ENCODE measurements around the gene ASB6.

ASB6 gene

GRCh38 chr9:129624947-129625346, 17.0 kb downstream of the ASB6 start:
- peak; percentile 49 for ATAC-seq
- no peak for DNase-seq

DNA sequence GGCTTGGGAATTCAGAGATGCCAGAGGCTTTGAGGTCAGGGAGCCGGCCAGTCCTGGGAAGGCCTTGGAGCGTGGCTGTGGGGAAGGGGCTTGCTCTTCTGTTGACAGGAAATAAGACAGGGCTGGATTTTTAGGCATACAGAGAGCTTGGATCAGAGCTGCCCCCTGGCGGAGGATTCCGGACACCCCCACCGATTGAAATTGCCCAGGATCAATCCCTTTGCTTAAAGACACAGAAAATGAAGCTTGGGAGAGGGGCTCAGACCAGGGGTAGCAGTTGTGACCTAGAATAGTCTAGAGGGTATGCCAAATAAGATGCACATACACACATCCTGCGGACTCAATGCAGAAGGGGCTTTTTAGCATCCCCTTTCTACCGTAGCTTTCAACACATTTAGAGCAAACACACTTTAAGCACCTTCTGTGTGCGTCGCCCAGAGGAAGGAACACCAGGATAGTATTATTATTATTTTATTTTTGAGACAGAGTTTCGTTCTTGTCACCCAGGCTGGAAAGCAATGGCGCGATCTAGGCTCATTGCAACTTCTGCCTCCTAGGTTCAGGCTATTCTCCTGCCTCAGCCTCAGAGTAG, 17.7 kb downstream of the ASB6 start:
- ATAC-seq (no peak), DNase-seq (peak; percentile 84)

DNA sequence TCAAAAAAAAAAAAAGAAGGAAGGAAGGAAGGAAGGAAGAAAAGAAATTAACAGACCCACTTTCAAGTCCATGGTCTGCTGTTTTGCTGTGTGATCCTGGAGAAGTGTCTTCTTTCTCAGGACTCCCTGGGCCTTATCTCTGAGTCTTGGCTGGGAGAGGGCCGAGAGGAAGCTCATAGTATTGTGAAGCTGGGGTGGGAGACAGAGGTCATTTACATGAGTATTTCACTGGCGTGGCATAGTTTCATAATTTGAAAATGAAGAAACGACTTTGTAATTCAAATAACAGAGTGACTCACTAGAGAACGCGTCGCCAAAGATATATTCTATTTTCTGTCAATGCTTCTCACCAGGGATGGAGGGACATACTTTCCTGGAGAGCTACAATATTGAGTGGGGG, 18.6 kb downstream of the ASB6 start:
- no peak for ATAC-seq
- DNase-seq: no peak

DNA sequence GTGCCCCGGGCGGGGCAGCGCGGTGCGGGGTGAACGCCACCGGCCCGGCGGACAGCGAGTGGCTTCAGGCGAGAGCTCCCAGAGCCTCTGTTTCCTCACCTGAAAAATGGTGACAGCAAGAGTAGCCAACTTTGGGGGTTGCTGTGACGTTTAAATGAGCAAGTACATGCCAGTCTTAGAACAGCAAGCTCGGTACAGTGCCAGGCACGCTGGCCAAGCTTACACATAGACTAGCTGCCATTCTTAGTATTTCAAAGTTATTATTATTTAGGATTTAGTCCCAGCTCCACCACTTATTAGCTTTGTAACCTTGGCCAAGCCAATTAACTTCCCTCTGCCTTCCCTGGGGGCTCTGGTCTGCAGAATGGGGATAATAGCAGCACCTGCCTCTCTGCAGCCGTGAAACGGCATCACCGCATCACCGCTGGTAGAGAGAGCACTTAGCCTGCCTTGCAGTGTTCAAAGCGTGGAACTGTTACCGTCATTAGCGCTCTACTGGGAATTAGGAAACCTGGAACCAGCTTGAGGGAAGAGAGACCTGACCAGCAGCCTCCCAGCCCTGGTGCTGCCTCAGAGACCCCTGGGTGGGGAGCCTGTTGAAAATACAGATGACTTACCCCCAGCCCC, 21.2 kb downstream of the ASB6 start, which contains the start of gene C9orf50:
TSS of gene C9orf50 (minus strand) at position 433 of the 627 bp plus-strand sequence. CDS start 527 bp downstream, outside the sequence.
- DNase-seq: no peak
- ATAC-seq: no peak

- ATAC-seq: no peak
Observed at GRCh38 chr9:129619787-129620668, 21.9 kb downstream of the ASB6 start.

GRCh38 chr9:129617167-129617566, 24.8 kb downstream of the ASB6 start:
- DNase-seq (peak; percentile 27), ATAC-seq (no peak)

More at GRCh38 chr9:129619787-129620668, 21.9 kb downstream of the ASB6 start:
- DNase-seq: peak; percentile 40

- DNase-seq: no peak
Observed at GRCh38 chr9:129615407-129616285, 26.3 kb downstream of the ASB6 start.

DNA sequence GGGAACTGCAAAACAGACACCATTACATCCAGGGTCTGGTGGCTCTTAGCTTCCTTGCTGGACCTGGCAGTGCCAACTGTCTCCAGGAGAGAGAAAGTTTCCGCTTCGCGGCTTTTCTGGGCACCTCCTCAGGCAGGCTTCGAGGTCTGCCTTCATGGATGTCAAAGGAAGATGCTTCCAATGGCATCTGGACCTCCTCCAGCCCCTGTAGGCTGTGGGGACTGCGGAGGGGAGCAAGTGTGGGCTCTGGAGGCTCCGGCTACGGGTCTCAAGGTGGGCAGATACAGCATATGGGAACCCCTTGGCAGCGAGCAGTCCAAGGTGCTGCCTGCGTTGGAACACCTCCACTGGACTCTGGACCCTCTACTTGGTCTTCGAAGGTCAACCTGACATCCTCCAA, 27.0 kb downstream of the ASB6 start:
- ATAC-seq: no peak
- DNase-seq: no peak

More at GRCh38 chr9:129615407-129616285, 26.3 kb downstream of the ASB6 start:
- ATAC-seq: no peak

DNA sequence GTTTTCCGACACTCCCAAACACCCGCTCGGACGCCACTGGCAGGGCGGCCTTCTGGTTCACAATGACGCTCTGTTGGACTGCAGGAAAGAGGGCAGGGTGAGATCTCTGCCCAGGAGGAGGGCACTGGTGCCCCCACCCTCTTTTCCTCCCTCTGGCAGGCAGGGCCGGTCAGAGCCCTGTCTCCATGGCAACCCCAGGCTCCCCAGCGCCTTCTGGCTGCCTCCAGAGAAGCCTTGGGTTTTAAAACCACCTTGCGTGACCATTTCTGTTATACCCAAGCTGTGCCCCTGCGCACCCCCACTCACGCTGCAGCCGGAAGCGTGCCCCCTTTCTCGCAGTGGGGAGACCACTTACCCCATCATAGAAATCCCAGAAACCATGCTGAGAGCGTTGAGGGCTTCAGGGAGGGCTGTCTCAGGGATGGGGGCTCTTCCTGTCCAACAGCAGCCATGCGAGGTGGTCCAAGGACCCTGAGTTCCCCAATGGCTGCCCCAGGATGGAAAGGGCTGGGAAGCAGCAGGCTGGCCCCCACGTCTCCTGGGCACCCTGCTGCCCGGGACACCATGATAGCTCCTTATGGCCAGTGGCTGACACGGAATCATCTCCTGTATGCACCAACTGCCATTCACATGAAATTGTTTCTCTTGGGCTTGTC, 28.3 kb downstream of the ASB6 start:
- DNase-seq (no peak), ATAC-seq (no peak)

GRCh38 chr9:129612815-129613519, 29.0 kb downstream of the ASB6 start:
- ATAC-seq: no peak
- no peak for DNase-seq

DNA sequence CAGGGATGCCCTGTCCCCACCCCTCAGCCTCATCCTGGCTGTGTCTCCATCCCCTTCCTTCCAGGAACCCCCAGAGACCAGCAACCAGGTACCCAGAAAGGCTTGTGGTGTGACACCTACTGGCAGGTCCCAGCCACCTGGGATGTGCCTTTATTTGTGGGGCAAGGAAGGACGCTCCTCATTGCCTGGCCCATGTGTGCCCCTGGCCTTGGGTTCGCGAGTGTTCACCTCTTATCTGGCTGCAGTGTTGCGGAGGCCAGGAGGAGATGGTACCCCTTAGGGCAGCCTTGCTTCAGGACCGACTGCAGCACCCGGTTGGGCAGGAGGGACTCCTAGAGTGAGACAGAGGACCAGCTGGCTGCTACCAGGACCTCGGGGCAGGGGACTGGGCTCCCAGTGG, 29.8 kb downstream of the ASB6 start:
- ATAC-seq (no peak), DNase-seq (no peak)

GRCh38 chr9:129611307-129611800, 30.6 kb downstream of the ASB6 start:
- no peak for ATAC-seq
- no peak for DNase-seq

DNA sequence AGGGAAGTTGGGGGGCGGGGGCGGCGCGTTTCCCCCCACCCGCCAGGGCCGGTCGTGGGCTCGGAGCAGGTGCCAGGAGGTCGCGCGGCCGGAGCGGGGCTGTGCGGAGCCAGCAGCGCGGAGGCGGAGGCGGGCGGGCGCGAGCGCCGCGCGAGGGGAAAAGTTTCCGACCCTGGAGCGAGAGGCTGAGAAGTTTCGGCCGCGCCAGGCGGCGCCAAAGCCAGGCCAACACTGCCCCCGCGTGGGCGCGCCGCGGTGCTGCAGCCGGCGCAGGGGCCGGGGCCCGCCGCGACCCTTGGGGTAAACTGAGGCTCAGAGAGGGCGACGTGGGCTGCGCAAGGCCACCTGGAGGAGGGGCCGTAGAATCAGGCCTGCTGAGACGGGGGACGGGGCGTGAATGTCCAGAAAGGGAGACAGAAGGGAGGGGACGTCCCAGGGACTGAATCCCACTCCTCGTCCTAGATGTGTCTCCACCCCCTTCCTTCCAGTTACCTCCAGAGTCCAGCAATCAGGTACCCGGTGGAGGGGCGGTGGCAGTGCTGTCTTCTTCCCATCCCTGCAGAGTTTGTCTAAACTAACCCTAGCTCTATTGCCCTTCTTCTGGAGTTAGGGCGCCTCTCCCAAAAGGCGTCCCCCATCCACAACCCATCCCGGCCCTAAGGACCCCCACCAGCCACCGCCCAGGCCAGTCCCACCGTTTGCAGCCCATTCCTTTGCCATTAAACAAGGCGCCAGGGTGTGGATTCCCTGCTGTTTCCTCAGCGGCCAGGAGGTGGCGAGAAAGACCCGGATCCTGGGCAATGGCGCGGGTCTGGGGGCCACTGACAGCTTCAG, 31.3 kb downstream of the ASB6 start:
- DNase-seq (peak; percentile 81), ATAC-seq (peak; percentile 63)

DNA sequence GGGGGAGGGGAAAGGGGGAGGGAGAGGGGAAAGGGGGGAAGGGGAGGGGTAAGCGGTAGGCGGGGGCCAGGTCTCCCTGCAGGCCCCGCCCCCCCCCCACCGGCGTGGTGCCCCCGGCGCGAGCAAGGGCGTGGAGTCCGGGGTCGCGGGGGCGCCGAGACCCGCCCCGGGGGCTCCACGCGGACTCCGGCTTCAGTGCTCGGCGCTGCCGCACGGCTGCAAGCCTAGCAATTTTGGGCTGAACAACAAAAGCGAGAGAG, 31.8 kb downstream of the ASB6 start:
- DNase-seq (no peak), ATAC-seq (no peak)

DNA sequence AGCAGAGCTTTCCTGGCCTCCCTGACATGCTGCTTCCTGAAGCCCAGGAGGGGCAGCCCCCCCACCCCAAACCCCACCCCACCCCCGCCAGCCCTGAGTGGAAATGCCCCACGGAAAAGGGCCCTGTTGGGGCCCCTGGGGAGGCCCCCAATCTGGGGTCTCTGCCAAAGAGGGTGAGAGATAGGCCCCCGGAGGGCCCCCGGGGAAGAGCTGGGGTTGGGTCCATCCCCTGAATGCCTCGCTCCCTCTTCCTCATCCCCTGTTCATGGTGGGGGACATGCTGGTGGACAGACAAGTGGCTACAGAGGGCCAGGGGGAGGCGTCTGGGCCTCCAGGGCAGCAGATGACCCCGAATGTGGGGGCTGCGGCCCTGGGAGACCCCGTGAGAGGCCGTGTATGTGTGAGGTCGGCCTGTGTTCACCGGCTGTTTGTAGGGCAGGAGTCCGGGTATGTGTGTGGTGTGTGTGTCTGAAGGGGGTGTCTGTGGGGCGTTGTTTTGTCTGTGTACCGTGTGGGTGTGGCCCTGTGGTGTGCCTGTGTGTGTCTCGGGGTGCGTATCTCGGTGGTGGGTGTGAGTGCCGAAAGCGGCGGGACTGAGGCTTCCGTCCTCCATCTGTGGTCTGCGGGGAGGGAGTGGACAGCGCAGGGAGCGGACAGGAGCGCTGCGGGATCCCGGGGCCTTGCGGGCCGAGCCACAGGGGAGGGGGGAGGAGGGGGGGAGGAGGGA, 32.3 kb downstream of the ASB6 start:
- ATAC-seq (peak; percentile 30), DNase-seq (peak; percentile 56)

GRCh38 chr9:129608561-129609481, 33.1 kb downstream of the ASB6 start:
- DNase-seq: no peak
- ATAC-seq: no peak

- DNase-seq (no peak), ATAC-seq (no peak)
Observed at GRCh38 chr9:129607027-129607387, 34.9 kb downstream of the ASB6 start.
